ENCODE measurements around the gene FASTKD1.
"Not testable (repeated sequence)": the region's sequence is repeated elsewhere in the genome, so short reads cannot be mapped to it uniquely, and the experiment has no call there.

FASTKD1 gene

GRCh38 chr2:169573160-169573973, at the start of gene FASTKD1:
FASTKD1 (minus strand) TSS chr2:169573865; CDS start chr2:169572029, 1,836 bp downstream.
- DNase-seq = peak; percentile 90
- ATAC-seq = peak; percentile 99

GRCh38 chr2:169623235-169623634, 49.6 kb upstream of the FASTKD1 start:
- DNase-seq (no peak), ATAC-seq (no peak)

- DNase-seq = no peak
- no peak for ATAC-seq
Observed at GRCh38 chr2:169620509-169620908, 46.8 kb upstream of the FASTKD1 start.

GRCh38 chr2:169619946-169620345, 46.3 kb upstream of the FASTKD1 start:
- no peak for DNase-seq
- ATAC-seq = no peak

- DNase-seq, ATAC-seq: not testable (repeated sequence)
Observed at GRCh38 chr2:169615982-169616381, 42.3 kb upstream of the FASTKD1 start.

GRCh38 chr2:169613876-169614275, 40.2 kb upstream of the FASTKD1 start:
- DNase-seq (no peak), ATAC-seq (no peak)

- no peak for DNase-seq
Observed at GRCh38 chr2:169609264-169609663, 35.6 kb upstream of the FASTKD1 start.

GRCh38 chr2:169599568-169599967, 25.9 kb upstream of the FASTKD1 start:
- ATAC-seq (no peak), DNase-seq (no peak)

More at GRCh38 chr2:169609264-169609663, 35.6 kb upstream of the FASTKD1 start:
- no peak for ATAC-seq

- DNase-seq (no peak), ATAC-seq (no peak)
Observed at GRCh38 chr2:169598982-169599381, 25.3 kb upstream of the FASTKD1 start.

GRCh38 chr2:169596546-169596945, 22.9 kb upstream of the FASTKD1 start:
- not testable (repeated sequence) for DNase-seq, ATAC-seq

- ATAC-seq (no peak), DNase-seq (no peak)
Observed at GRCh38 chr2:169590804-169591203, 17.1 kb upstream of the FASTKD1 start.

GRCh38 chr2:169585673-169586072, 12.0 kb upstream of the FASTKD1 start:
- ATAC-seq (no peak), DNase-seq (no peak)

DNA sequence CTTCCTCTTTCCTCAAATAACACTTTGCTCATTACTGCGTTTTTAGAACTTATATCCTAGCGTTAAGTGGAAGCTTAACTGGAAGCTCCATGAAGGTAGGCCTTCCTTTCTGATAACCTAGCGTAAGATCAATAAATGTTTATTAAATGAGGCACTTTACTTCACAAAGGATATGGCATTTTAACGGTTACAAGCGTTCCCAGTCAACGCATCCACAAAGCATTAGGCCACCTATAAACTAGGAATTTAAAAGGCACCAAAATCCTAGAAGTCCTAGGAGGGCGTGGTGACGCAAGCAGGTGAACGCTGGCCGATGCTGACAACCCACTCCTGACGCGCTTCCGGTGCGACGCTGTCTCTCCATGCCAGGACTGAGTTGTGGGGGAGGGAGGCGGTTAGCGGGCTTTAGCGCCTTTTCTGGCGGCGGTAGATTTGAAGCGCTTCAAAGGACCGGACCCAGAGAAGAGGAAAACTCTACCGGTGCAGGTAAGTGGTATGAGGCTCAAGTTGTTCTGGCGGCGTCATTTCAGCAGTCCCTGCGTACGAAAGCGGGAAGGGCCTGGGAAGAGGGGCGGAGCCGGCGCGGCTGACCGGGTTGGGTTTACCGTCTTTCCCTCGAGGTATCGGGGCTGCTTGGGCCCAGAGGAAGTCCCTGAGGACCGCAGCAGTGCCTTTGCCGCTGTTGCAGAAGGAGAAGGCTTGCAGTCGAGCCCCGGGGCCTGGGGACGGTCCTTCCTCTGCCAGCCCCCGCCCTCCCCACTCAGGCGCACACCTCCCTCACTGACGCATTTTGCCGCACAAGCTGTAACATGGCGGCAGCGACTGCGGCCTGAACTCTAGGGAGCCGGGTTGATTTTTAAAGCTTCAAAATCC, 10.6 kb upstream of the FASTKD1 start, which contains the start of gene PPIG:
TSS of gene PPIG (plus strand) at position 347 of the 873 bp plus-strand sequence. CDS start 19,691 bp downstream, outside the sequence.
- ATAC-seq (peak; percentile 96), DNase-seq (peak; percentile 89)

DNA sequence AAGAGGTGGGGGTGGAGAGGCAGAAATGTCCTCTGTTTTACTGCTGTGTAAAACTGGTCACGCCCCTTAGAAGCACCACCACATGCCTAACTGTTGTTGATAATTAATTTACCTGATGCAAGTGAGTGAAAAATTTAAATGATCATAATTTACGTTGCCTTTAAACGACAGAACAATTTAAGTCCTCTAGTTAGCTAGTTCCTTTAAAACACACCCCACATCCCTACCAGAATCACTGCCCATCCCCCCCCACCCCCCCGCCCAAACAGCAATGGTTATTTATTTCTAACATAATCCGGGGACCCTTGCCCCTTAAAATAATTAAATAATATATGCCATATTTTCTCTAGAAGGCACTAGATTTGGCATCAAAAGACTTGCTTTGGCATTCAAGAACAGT, 9.9 kb upstream of the FASTKD1 start:
- ATAC-seq (no peak), DNase-seq (no peak)

DNA sequence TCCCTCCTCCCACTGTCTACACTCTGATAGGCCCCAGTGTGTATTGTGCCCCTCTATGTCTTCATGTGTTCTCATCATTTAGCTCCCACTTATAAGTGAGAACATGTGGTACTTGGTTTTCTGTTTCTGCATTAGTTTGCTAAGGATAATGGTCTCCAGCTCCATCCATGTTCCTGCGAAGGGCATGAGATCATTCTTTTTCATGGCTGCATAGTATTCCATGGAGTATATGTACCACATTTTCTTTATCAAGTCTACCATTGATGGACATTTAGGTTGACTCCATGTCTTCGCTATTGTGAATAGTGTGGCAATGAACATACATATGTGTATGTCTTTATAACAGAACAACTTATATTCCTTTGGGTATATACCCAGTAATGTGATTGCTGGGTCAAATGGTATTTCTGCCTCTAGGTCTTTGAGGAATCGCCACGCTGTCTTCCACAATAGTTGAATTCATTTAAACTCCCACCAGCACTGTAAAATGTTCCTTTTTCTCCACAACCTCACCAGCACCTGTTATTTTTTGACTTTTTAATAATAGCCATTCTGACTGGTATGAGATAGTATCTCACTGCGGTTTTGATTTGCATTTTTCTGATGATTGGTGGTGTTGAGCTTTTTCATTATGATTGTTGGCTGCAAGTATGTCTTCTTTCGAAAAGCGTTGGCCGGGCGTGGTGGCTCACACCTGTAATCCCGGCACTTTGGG, 9.0 kb upstream of the FASTKD1 start:
- not testable (repeated sequence) for ATAC-seq, DNase-seq

- DNase-seq = no peak
- ATAC-seq = no peak
Observed at GRCh38 chr2:169579044-169579443, 5.4 kb upstream of the FASTKD1 start.

DNA sequence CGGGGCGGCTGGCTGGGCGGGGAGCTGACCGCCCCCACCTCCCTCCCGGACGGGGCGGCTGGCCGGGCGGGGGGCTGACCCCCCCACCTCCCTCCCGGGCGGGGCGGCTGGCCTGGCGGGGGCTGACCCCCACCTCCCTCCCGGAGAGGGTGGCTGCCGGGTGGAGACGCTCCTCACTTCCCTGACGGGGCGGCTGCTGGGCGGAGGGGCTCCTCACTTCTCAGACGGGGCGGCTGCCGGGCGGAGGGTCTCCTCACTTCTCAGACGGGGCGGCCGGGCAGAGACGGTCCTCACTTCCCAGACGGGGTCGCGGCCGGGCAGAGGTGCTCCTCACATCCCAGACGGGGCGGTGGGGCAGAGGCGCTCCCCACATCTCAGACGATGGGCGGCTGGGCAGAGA, 1.6 kb upstream of the FASTKD1 start:
- not testable (repeated sequence) for DNase-seq, ATAC-seq

GRCh38 chr2:169574539-169574938, 874 bp upstream of the FASTKD1 start:
- ATAC-seq, DNase-seq: not testable (repeated sequence)

DNA sequence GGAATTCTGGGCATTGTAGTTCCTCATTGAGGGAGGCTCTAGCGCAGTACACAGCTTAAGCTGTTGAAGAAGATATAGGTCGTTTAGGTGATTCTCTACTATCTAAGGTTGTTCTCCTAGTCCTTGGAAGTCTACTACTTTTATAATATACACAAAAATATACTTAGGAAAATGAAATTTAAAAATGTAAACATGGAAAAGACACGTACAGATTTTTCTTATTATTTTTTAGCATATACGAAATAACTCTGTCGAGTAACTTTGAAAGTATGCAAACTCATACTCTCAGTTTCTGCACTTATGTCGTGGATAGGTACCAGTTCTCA, 272 bp upstream of the FASTKD1 start:
- DNase-seq (no peak), ATAC-seq (no peak)

DNA sequence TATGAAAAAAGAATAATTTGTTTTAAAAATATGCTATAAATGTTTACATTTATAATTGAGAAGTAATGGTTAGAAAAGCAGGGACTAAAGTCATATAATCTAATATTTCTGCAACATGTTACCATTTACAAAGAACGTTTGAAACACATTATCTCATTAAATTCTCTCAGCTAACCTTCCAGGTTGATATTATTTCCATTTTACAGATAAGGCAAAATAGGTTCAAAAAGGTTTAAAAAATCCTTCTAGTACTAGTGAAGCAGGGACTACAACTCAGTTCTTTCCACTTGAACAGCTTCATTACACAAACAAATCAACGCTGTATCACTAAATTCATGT, 875 bp downstream of the FASTKD1 start:
- DNase-seq = no peak
- ATAC-seq = no peak

DNA sequence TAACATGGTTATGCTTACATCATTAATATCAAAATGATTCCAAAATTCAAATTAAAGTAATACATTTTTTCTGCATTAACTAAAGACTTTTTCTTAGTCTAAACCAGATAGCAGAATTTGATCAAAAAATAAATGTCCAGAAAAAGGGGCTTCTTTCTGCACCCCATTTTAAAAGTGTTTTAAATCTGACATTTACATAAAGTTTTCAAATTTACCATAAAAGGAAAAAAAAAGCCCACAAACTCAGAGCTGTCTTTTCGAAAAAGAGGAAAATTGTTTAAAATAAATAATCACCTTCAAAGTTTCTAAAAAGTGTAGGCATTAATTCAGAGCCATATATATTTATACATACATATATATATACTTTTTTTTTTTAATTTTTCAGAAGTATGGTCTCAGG, 1.5 kb downstream of the FASTKD1 start:
- DNase-seq (no peak), ATAC-seq (no peak)

DNA sequence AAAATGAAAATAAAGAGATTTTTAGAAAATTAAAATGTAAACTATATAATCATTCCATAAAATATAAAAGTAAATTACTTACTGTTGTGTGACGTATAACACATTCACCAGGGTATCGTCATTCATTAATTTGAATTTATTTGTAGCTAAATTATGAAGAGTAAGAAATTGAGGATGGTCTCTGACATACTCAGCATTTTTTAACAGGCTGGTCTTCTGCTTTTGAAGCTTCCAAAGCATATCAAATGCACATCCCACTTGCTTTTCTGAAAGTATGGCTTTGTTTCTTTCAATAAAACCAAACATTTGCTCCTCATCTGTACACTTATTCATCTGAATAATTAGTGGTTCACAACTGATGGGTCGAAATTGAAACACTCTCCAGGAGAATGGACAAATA, 2.1 kb downstream of the FASTKD1 start:
- ATAC-seq (no peak), DNase-seq (no peak)
